ENCODE results near the gene METAP1D. TPM values are rescaled to one million over a fixed set of nuclear protein-coding genes. Genes with fewer than 3 reads are reported as not detected.

Gene METAP1D
- total and polyA plus RNA-seq, 2 of the 4 experiments (the other 2 are of a cell fraction): 3.4 to 5.5 TPM

- ChIA-PET POLR2A (ENCODE audit: unreplicated experiment) (interaction anchor here (0.6 kb wide), 1 partner anchor 242 kb away, joined by 3 read pairs; no protein-coding TSS in a partner anchor), CTCF (no interaction called here)
- TF ChIP-seq RCOR1 (IDR thresholded peaks at IDR 0.05; ENCODE audit: insufficient replicate concordance, low read length) (no peak), RAD21 (IDR thresholded peaks at IDR 0.05; ENCODE audit: low read length) (no peak), CEBPB (IDR thresholded peaks at IDR 0.05; ENCODE audit: low read depth, low read length) (no peak), NFE2L2 (IDR thresholded peaks at IDR 0.05; ENCODE audit: low read depth, low read length) (no peak), FOS (IDR thresholded peaks at IDR 0.05; ENCODE audit: low read depth, low read length) (no peak), MXI1 (IDR thresholded peaks at IDR 0.05; ENCODE audit: borderline replicate concordance, low read depth, low read length) (no peak), SMC3 (IDR thresholded peaks at IDR 0.05; ENCODE audit: low read depth, low read length) (no peak), CTCF (conservative IDR thresholded peaks at IDR 0.05; ENCODE audit: low read depth, low read length) (no peak), RFX5 (IDR thresholded peaks at IDR 0.05; ENCODE audit: low read depth, low read length) (no peak), BHLHE40 (IDR thresholded peaks at IDR 0.05; ENCODE audit: low read depth, low read length) (no peak), POLR2A (IDR thresholded peaks at IDR 0.05; ENCODE audit: low read depth, low read length) (no peak), MAFK (IDR thresholded peaks at IDR 0.05; ENCODE audit: low read depth, low read length) (no peak)
- TF ChIP-seq, protein P1, sequence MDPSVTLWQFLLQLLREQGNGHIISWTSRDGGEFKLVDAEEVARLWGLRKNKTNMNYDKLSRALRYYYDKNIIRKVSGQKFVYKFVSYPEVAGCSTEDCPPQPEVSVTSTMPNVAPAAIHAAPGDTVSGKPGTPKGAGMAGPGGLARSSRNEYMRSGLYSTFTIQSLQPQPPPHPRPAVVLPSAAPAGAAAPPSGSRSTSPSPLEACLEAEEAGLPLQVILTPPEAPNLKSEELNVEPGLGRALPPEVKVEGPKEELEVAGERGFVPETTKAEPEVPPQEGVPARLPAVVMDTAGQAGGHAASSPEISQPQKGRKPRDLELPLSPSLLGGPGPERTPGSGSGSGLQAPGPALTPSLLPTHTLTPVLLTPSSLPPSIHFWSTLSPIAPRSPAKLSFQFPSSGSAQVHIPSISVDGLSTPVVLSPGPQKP (IDR thresholded peaks at IDR 0.05; ENCODE audit: borderline replicate concordance, low read depth, low read length): no peak
- Histone ChIP-seq H3K23ac (ENCODE audit: low read depth, low read length) (no peak overlapping the region), H2AK5ac (ENCODE audit: low read depth, low read length) (no peak overlapping the region), H4K20me1 (ENCODE audit: insufficient read depth, low read length) (peaks cover 8% of the 10 kb centered on the region; the same call in 1 of the 2 replicates), H3K56ac (ENCODE audit: extremely low read depth, insufficient read depth, low read length) (no peak overlapping the region), H3K79me1 (ENCODE audit: low read depth in 1 of 2, low read length in 2 of 2) (no peaks in the 10 kb centered on the region), H3K4me2 (ENCODE audit: low read depth, low read length) (no peak overlapping the region), H3K36me3 (ENCODE audit: control insufficient read depth, insufficient read depth, low read length) (no peaks in the 10 kb centered on the region), H2AK9ac (replicated peaks; ENCODE audit: low read depth, low read length, poor library complexity) (no peak overlapping the region), H4K8ac (ENCODE audit: low read depth in 2 of 2, low read length in 2 of 2) (no peak overlapping the region), H3K4me1 (ENCODE audit: control insufficient read depth, insufficient read depth, low read length) (no peaks in the 10 kb centered on the region), H3K27me3 (ENCODE audit: control insufficient read depth, insufficient read depth, low read length) (peaks cover 84% of the 10 kb centered on the region), H3K4me3 (ENCODE audit: insufficient read depth, low read depth, low read length) (no peak overlapping the region), H4K91ac (ENCODE audit: insufficient read depth, low read depth, low read length) (no peak overlapping the region), H2AFZ (replicated peaks; ENCODE audit: low read length, poor library complexity) (no peak overlapping the region), H3K9me1 (ENCODE audit: insufficient read depth, low read length) (no peaks in the 10 kb centered on the region), H2BK15ac (ENCODE audit: low read depth, low read length) (no peak overlapping the region), H3K14ac (replicated peaks; ENCODE audit: low read depth, low read length) (no peak overlapping the region), H2BK5ac (ENCODE audit: low read depth, low read length, poor library complexity, severe bottlenecking) (no peak overlapping the region), H2BK20ac (ENCODE audit: low read depth, low read length) (no peak overlapping the region), H3K9me3 (ENCODE audit: control insufficient read depth, insufficient read depth, low read length) (peaks cover 5% of the 10 kb centered on the region; the same call in 1 of the 2 replicates), H3K4ac (ENCODE audit: low read depth, low read length) (no peak overlapping the region), H3K27ac (ENCODE audit: insufficient read depth, low read length) (no peak overlapping the region), H3K18ac (ENCODE audit: low read depth, low read length) (no peak overlapping the region), H3K9ac (ENCODE audit: low read depth, low read length) (no peak overlapping the region), H4K5ac (ENCODE audit: low read depth, low read length) (no peak overlapping the region), H2BK120ac (ENCODE audit: low read depth, low read length) (no peak overlapping the region)
- 20% methylated on average over 1 of the region's 13 CpGs; no CpG with 5 or more reads in 1 of the 2 experiments for WGBS, 2 experiments (ENCODE audit: extremely low coverage in 2 of 2, insufficient read length in 1 of 2)
- dilution Hi-C loops (cut with HindIII; ENCODE audit: low sequenced_read_pairs, unreplicated experiment) (no loop called here), intact Hi-C loops (cut with micrococcal nuclease) (no loop called here), in situ Hi-C loops (cut with MboI; ENCODE audit: low sequenced_read_pairs) (no loop called here)
- no TSS peak for BruUV-seq (replicated peaks)
- no peak for DNase-seq
- ATAC-seq (ENCODE audit: low read depth): no peak
These were observed 91.4 kb downstream of the METAP1D start for GRCh38 chr2:172091000-172091641.
